ENCODE results near the gene UBR4.

Gene UBR4

DNA sequence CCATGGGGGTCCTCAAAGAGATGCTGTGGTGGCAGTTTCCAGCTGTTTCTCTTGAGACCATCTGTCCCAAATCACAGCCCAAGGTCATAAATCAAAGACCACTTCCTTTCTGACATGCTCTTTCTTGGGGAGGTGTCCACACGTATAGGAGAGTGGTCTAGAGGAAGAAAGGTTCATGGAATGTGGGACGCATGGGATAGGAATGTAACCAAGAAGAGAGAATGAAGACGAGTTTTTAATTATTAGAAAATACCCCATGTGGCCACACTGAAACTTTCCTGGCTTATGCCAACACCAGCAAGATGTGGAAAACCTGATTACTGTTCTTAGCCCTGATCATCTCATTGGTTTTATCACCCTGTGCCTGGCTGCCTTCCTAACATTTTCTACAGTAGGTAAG is 129.3 kb downstream of the UBR4 start:
- no peak for DNase-seq
- Mint-ChIP-seq H3K27me3 (no peaks in the 10 kb centered on the region), H3K27ac (no peak overlapping the region), H3K4me3 (no peak overlapping the region), H3K36me3 (peaks cover 78% of the 10 kb centered on the region), H3K9me3 (no peaks in the 10 kb centered on the region), H3K4me1 (peaks cover 10% of the 10 kb centered on the region)
- CTCF ChIA-PET: interaction anchor here (1.4 to 3.0 kb wide), 2 partner anchors 33 to 168 kb away, joined by 4 to 8 read pairs; no protein-coding TSS in a partner anchor

GRCh38 chr1:19079541-19080472 is 130.3 kb downstream of the UBR4 start:
- peaks cover 81% of the 10 kb centered on the region for H3K36me3 Mint-ChIP-seq
- no peak overlapping the region for H3K27ac Mint-ChIP-seq

GRCh38 chr1:19078536-19078935 is 131.5 kb downstream of the UBR4 start:
- CTCF ChIA-PET: interaction anchor here (1.4 to 3.0 kb wide), 2 partner anchors 9 to 166 kb away, joined by 3 to 8 read pairs; no protein-coding TSS in a partner anchor
- no peak for DNase-seq
- Mint-ChIP-seq H3K4me1 (peaks cover 32% of the 10 kb centered on the region), H3K4me3 (no peak overlapping the region), H3K27ac (no peak overlapping the region), H3K27me3 (no peaks in the 10 kb centered on the region), H3K36me3 (peaks cover 79% of the 10 kb centered on the region), H3K9me3 (no peaks in the 10 kb centered on the region)

More at GRCh38 chr1:19079541-19080472, 130.3 kb downstream of the UBR4 start:
- Mint-ChIP-seq H3K27me3 (no peaks in the 10 kb centered on the region), H3K9me3 (no peaks in the 10 kb centered on the region), H3K4me3 (no peak overlapping the region), H3K4me1 (peaks cover 19% of the 10 kb centered on the region)
- no peak for DNase-seq
- CTCF ChIA-PET: interaction anchor here (1.0 to 3.0 kb wide), 4 partner anchors 34 to 195 kb away, joined by 3 to 8 read pairs (median 5); no protein-coding TSS in a partner anchor

- Mint-ChIP-seq H3K9me3 (no peaks in the 10 kb centered on the region), H3K27ac (no peak overlapping the region), H3K4me1 (peaks cover 37% of the 10 kb centered on the region), H3K4me3 (no peak overlapping the region), H3K36me3 (peaks cover 75% of the 10 kb centered on the region), H3K27me3 (peaks cover 3% of the 10 kb centered on the region)
- CTCF ChIA-PET: interaction anchor here (1.0 to 1.1 kb wide), 2 partner anchors 170 to 172 kb away, joined by 3 read pairs; no protein-coding TSS in a partner anchor
- DNase-seq: no peak
These were observed 133.0 kb downstream of the UBR4 start for GRCh38 chr1:19076841-19077616.

GRCh38 chr1:19074902-19075721 is 135.0 kb downstream of the UBR4 start:
- peak overlapping the region; percentile 88 for H3K27ac Mint-ChIP-seq
- no peak for DNase-seq
- H3K4me1 Mint-ChIP-seq: peaks cover 37% of the 10 kb centered on the region
- H3K4me3 Mint-ChIP-seq: peak overlapping the region; percentile 2
- H3K27me3 Mint-ChIP-seq: peaks cover 19% of the 10 kb centered on the region
- CTCF ChIA-PET: interaction anchor here (0.7 to 2.5 kb wide), 13 partner anchors 10 to 191 kb away, joined by 3 to 24 read pairs (median 4); partner anchors contain the start of genes ALDH4A1 and IFFO2
- no peaks in the 10 kb centered on the region for H3K9me3 Mint-ChIP-seq
- peaks cover 65% of the 10 kb centered on the region for H3K36me3 Mint-ChIP-seq

DNA sequence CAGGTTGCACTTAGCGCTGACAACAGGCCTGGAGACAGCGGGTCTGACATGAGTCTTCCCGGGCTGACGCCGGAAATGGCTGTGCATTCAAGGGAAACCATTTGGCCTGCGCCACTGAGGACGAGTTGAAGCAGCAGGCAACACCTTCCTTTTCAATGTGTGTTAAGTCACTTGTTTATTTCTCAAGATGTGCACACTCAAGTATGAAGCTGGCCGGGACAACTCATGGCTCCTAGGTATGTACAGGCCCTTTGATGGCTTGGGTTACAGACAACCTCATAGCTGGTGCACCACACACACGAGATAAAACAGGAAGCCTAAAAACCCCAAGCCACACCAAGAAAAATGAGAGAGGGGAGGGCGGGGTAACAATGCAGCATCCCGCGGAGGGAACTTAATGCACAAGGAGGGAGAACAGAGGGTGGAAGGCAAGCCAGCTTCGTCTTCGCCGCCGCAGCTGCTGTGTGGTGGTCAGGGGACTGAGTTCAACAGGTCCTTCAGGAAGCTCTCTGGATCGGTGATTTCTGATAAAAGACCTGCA is 135.6 kb downstream of the UBR4 start:
- Mint-ChIP-seq H3K4me3 (peak overlapping the region; percentile 2), H3K36me3 (peaks cover 60% of the 10 kb centered on the region), H3K27ac (peak overlapping the region; percentile 88), H3K4me1 (peaks cover 37% of the 10 kb centered on the region), H3K27me3 (peaks cover 23% of the 10 kb centered on the region), H3K9me3 (no peaks in the 10 kb centered on the region)
- DNase-seq: peak; percentile 86
- CTCF ChIA-PET: interaction anchor here (0.8 to 2.5 kb wide), 11 partner anchors 10 to 191 kb away, joined by 3 to 24 read pairs (median 4); partner anchors contain the start of genes ALDH4A1 and IFFO2

- DNase-seq: no peak
- Mint-ChIP-seq H3K4me3 (no peak overlapping the region), H3K36me3 (peaks cover 56% of the 10 kb centered on the region), H3K27ac (peak overlapping the region; percentile 88), H3K9me3 (no peaks in the 10 kb centered on the region), H3K4me1 (peaks cover 37% of the 10 kb centered on the region), H3K27me3 (peaks cover 30% of the 10 kb centered on the region)
- CTCF ChIA-PET: interaction anchor here (0.7 to 2.5 kb wide), 7 partner anchors 62 to 190 kb away, joined by 3 to 24 read pairs (median 5); partner anchors contain the start of gene IFFO2
These were observed 136.5 kb downstream of the UBR4 start for GRCh38 chr1:19073311-19074186.

- no peak overlapping the region for H3K27ac Mint-ChIP-seq
- peaks cover 37% of the 10 kb centered on the region for H3K4me1 Mint-ChIP-seq
- peaks cover 41% of the 10 kb centered on the region for H3K27me3 Mint-ChIP-seq
- DNase-seq: no peak
- no peaks in the 10 kb centered on the region for H3K9me3 Mint-ChIP-seq
- H3K4me3 Mint-ChIP-seq: no peak overlapping the region
- H3K36me3 Mint-ChIP-seq: peaks cover 45% of the 10 kb centered on the region
- CTCF ChIA-PET: interaction anchor here (1.3 to 3.2 kb wide), 2 partner anchors 115 to 165 kb away, joined by 4 to 12 read pairs; partner anchors contain the start of gene IFFO2
These were observed 137.6 kb downstream of the UBR4 start for GRCh38 chr1:19072285-19072981.

DNA sequence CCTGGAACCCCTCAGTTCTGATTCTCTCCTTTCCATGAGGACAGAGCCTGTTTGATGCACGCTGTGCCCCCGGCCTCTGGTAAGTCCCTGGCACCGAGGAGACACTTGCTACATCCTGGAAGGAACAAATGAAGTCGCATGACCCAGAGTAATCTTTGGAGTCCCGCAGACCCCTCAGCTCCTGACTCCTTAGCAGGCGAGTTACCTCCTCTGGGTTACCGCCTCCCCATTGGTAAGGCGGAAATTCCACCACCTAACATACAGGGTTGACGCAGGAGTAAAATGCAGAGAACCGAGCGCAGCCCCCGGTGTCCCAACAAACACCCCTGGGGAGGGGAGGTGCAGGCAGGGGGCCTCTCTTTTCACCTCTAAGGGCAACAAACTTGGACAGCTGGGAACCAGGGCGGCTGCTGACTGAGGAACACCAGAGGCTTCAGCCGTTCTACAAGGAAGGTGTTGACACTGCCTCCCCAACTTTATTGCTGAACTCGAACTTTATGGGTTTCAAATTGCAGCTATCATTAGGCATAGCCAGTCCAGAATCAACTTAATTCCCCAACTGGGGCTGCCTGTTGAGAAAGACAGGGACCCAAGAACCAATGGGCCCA is 138.3 kb downstream of the UBR4 start:
- H3K9me3 Mint-ChIP-seq: no peaks in the 10 kb centered on the region
- peaks cover 47% of the 10 kb centered on the region for H3K27me3 Mint-ChIP-seq
- no peak overlapping the region for H3K27ac Mint-ChIP-seq
- no peak overlapping the region for H3K4me3 Mint-ChIP-seq
- peaks cover 39% of the 10 kb centered on the region for H3K36me3 Mint-ChIP-seq
- peaks cover 37% of the 10 kb centered on the region for H3K4me1 Mint-ChIP-seq
- DNase-seq: no peak
- CTCF ChIA-PET: interaction anchor here (1.3 to 3.2 kb wide), 2 partner anchors 115 to 164 kb away, joined by 4 to 12 read pairs; partner anchors contain the start of gene IFFO2

- Mint-ChIP-seq H3K36me3 (peaks cover 32% of the 10 kb centered on the region), H3K9me3 (no peaks in the 10 kb centered on the region), H3K4me1 (peaks cover 35% of the 10 kb centered on the region), H3K27ac (no peak overlapping the region), H3K27me3 (peaks cover 49% of the 10 kb centered on the region), H3K4me3 (no peak overlapping the region)
- CTCF ChIA-PET: interaction anchor here (1.2 to 3.2 kb wide), 2 partner anchors 158 to 163 kb away, joined by 4 to 12 read pairs; no protein-coding TSS in a partner anchor
- DNase-seq: no peak
These were observed 139.0 kb downstream of the UBR4 start for GRCh38 chr1:19070891-19071621.

DNA sequence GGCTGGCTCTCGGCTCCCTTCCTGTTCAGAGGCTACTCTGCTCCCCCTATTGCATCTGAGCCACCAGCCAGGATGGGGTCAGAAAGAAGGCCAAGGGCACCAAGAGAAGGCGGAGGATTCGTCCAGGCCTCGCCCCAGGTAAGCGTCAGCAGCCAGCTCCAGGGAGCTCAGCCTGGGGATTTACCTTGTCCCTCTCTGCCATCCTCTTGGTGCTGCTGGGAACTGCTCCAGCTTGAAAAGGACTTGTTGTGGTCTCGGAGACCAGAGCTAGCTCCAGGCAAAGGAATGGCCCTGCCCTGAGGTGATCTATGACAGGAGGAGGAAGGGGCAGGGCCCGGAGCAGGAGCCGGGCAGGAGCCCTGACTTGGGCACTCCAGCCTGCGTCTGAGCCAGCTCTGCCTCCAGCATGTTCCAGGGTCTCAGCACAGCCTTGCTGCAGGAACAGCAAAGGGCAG is 139.8 kb downstream of the UBR4 start:
- Mint-ChIP-seq H3K36me3 (peaks cover 24% of the 10 kb centered on the region), H3K4me1 (peaks cover 28% of the 10 kb centered on the region), H3K27ac (no peak overlapping the region), H3K27me3 (peaks cover 53% of the 10 kb centered on the region), H3K4me3 (no peak overlapping the region), H3K9me3 (no peaks in the 10 kb centered on the region)
- no peak for DNase-seq
- CTCF ChIA-PET: interaction anchor here (1.2 to 3.2 kb wide), 2 partner anchors 158 to 163 kb away, joined by 4 to 12 read pairs; no protein-coding TSS in a partner anchor
